Activated T-helper 17 cell treated with anti-CD3 and anti-CD28 coated beads, Interleukin-2, amount 50 U/mL, for 72 hours (primary cell): Measurements from ENCODE around the gene OR2AK2. TPM values are rescaled to one million over a fixed set of nuclear protein-coding genes. Genes with fewer than 3 reads are reported as not detected.

Source experiments
- ATAC-seq: fragments of 150-1000 bp; cut with Tn5 transposase; replicated peaks from 2 replicates; pipeline ENCODE4 v1.10.0; 2021; ENCODE audit warnings: mild to moderate bottlenecking, moderate library complexity
- H3K27ac Mint-ChIP-seq: one replicate; pipeline ENCODE4 v1.8.0; 2022; ENCODE audit warnings: mixed read lengths
- H3K27me3 Mint-ChIP-seq: one replicate; pipeline ENCODE4 v1.8.0; 2022; ENCODE audit warnings: mixed read lengths
- H3K36me3 Mint-ChIP-seq: one replicate; pipeline ENCODE4 v1.8.0; 2022; ENCODE audit warnings: low read depth, mild to moderate bottlenecking, mixed read lengths
- H3K4me1 Mint-ChIP-seq: one replicate; pipeline ENCODE4 v1.8.0; 2022; ENCODE audit warnings: mixed read lengths
- H3K4me3 Mint-ChIP-seq: one replicate; pipeline ENCODE4 v1.8.0; 2022; ENCODE audit warnings: mild to moderate bottlenecking, mixed read lengths
- H3K9me3 Mint-ChIP-seq: one replicate; pipeline ENCODE4 v1.8.0; 2022; ENCODE audit warnings: mixed read lengths
- total RNA-seq, 2 donors: library from RNA; stranded (reverse); gene quantifications; one replicate each; pipeline ENCODE4 v1.2.3, GENCODE V29; 2022

Gene OR2AK2
- total RNA-seq, 2 donors from 2014 or later, result 0.26 TPM; not detected in 1

DNA sequence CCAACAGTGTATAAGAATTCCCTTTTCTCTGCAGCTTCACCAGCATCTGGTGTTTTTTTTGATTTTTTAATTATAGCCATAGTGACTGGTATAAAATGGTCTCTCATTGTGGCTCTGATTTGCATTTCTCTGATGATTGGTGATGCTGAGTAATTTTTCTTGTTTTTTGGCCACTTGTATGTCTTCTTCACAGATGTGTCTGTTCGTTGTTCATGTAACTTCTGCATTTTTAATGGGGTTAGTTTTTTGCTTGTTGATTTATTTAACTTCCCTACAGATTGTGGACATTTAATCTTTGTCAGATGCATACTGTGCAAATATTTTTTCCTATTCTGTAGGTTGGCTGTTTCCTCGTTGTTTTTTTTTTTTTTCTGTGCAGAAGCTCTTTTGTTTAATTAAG lies 28.0 kb downstream of the OR2AK2 start:
- Mint-ChIP-seq H3K4me1 (no peaks in the 10 kb centered on the region), H3K4me3 (no peak overlapping the region), H3K27ac (no peak overlapping the region)

DNA sequence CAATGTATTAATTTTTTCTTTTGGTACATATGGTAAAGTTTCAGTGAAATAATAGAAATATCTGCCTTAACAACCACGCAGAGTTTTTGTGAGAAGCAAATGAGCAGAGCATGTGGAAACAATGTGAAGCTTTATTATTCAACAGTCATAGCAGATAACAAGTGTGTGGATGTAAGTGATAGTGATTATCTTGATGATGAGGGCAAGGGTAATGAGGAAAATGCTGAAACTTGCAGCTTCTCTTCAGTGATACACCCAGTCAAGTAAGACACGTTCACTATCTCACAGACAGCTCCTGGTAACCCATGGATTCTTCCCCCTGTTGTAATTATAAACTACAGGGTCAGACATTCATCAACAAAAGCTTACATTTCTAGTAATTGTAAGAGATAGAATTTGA lies 33.8 kb downstream of the OR2AK2 start:
- Mint-ChIP-seq H3K36me3 (no peaks in the 10 kb centered on the region), H3K9me3 (peaks cover 9% of the 10 kb centered on the region), H3K27me3 (no peaks in the 10 kb centered on the region), H3K4me1 (no peaks in the 10 kb centered on the region), H3K27ac (no peak overlapping the region), H3K4me3 (no peak overlapping the region)
- ATAC-seq, result no peak

More for the DNA sequence above, 28.0 kb downstream of the OR2AK2 start:
- ATAC-seq, result no peak
- Mint-ChIP-seq H3K27me3 (no peaks in the 10 kb centered on the region), H3K36me3 (no peaks in the 10 kb centered on the region), H3K9me3 (no peaks in the 10 kb centered on the region)

DNA sequence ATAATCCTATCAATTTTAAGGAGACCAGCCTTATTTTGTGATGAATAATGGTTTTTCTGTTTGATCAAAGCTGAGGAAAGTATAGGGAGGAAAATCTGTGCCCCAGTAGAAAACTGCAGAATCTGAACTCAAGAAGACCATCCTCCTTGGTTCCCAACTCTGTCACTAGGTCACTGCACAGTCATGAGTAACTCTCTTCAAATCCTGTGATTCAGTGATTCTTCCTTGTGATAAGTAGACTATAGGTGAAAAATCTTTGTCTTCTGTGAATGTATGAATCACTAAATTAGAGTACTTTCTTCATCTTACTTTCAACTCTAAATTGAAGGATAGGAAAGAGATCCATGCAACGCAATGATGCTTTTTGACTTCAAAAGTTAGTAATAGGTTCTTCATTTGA lies 35.1 kb downstream of the OR2AK2 start:
- Mint-ChIP-seq H3K27ac (no peak overlapping the region), H3K36me3 (no peaks in the 10 kb centered on the region), H3K4me1 (no peaks in the 10 kb centered on the region), H3K4me3 (no peak overlapping the region), H3K9me3 (peaks cover 10% of the 10 kb centered on the region), H3K27me3 (no peaks in the 10 kb centered on the region)
- ATAC-seq, result peak; percentile 29

DNA sequence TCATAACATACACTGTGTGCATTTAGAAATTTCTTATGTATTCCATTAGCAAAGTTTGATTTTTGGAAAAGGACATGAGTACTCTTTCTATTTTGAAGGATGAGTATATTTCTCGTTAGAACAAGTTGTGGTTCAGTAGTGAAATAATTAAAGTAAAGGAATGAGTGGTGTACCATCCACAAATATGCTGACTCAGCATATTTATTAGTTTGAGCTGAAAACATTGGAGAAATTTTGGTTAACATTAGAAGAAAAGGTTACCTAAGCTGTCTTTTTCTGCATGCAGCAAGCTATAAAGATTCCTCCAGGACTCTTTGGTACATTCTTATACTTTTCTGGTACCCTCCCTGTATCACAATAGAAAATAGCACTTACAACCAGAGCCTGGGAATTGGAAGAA lies 42.7 kb downstream of the OR2AK2 start:
- Mint-ChIP-seq H3K27me3 (no peaks in the 10 kb centered on the region), H3K4me3 (no peak overlapping the region), H3K9me3 (peaks cover 34% of the 10 kb centered on the region), H3K27ac (no peak overlapping the region), H3K36me3 (no peaks in the 10 kb centered on the region), H3K4me1 (no peaks in the 10 kb centered on the region)
- ATAC-seq, result no peak

DNA sequence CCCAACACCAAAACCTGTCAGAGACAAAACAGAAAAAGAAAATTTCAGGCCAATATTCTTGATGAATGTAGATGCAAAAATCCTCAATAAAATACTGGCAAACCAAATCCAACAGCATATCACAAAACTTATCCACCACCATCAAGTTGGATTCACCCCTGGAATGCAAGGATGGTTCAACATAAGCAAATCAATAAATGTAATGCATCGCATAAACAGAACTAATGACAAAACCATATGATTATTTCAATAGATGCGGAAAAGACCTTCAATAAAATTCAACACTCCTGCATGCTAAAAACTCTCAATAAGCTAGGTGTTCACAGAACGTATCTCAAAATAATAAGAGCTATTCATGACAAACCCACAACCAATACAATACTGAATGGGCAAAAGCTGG lies 44.6 kb downstream of the OR2AK2 start:
- Mint-ChIP-seq H3K27me3 (no peaks in the 10 kb centered on the region), H3K4me3 (no peak overlapping the region), H3K9me3 (peaks cover 24% of the 10 kb centered on the region), H3K4me1 (no peaks in the 10 kb centered on the region), H3K27ac (no peak overlapping the region), H3K36me3 (no peaks in the 10 kb centered on the region)
- ATAC-seq, result no peak

DNA sequence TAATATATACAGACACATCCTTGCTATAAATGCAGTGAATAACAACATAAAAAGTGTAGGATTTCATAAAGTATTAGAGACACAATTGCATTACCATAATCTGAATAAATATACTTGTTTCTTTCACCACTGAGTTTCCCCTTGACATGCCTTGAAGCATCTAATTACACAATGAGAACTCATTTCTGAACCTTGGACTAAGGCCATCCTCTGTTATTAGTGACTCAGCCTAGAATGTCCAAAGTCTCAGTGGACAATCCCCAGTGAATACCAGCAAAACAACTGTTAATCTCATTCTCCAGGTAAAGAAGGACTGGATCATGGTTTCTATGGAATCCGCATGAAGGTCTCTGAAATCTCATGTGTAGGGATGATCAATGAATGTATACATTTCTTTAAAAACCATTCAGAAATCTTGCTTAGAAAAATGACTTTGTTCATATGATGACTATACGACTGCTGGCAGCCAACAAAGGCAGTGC lies 48.2 kb downstream of the OR2AK2 start, which contains the start of gene OR2L5:
Gene OR2L5, plus strand, starts transcription at position 432 of the 482 bp plus-strand sequence. CDS start 8,288 bp downstream, outside the sequence.
- no peak for ATAC-seq
- H3K9me3 Mint-ChIP-seq, result peaks cover 20% of the 10 kb centered on the region
- H3K36me3 Mint-ChIP-seq, result no peaks in the 10 kb centered on the region
- H3K4me1 Mint-ChIP-seq, result no peaks in the 10 kb centered on the region
- H3K27me3 Mint-ChIP-seq, result no peaks in the 10 kb centered on the region
- no peak within 1 kb of the TSS for H3K27ac Mint-ChIP-seq
- H3K4me3 Mint-ChIP-seq, result no peak within 1 kb of the TSS

DNA sequence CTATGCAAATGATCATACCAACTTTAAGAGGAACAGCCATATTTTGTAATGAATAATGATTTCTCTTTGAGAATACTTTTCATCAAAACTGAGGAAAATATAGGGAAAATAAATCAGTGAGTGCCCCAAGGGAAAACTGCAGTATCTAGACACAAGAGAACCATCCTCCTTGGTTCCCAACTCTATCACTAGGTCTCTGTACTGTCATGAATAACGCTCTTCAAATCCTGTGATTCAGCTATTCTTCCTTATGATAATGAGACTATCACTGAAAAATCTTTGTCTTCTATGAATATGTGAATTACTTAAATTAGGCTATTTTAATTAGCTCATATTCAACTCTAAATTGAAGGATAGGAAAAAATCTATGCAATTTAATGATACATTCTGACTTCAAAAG lies 50.8 kb downstream of the OR2AK2 start:
- Mint-ChIP-seq H3K27ac (no peak overlapping the region), H3K4me3 (no peak overlapping the region), H3K27me3 (no peaks in the 10 kb centered on the region), H3K4me1 (no peaks in the 10 kb centered on the region), H3K9me3 (peaks cover 5% of the 10 kb centered on the region), H3K36me3 (no peaks in the 10 kb centered on the region)
- no peak for ATAC-seq

Other genes with a start within 250 kb of the OR2AK2 start
- gene OR6F1, start 248.6 kb upstream of the OR2AK2 start, total RNA-seq, result not detected
- not detected for gene OR14K1, start 226.6 kb upstream of the OR2AK2 start, total RNA-seq
- not detected for gene OR14A2, start 217.1 kb upstream of the OR2AK2 start, total RNA-seq
- not detected for gene OR1C1, start 204.7 kb upstream of the OR2AK2 start, total RNA-seq
- not detected for gene OR14A16, start 141.1 kb upstream of the OR2AK2 start, total RNA-seq
- not detected for gene OR11L1, start 123.3 kb upstream of the OR2AK2 start, total RNA-seq
- under 1 TPM; 0.13 to 0.19 TPM for gene TRIM58, start 108.0 kb upstream of the OR2AK2 start, total RNA-seq
- gene OR2W3, start 69.6 kb upstream of the OR2AK2 start, total RNA-seq, result not detected
- not detected for gene OR2T8, start 45.0 kb upstream of the OR2AK2 start, total RNA-seq
- not detected for gene OR2AJ1, start 40.3 kb upstream of the OR2AK2 start, total RNA-seq
- gene OR2L8, start 16.4 kb upstream of the OR2AK2 start, total RNA-seq, result not detected
- under 1 TPM in 1 of 2 donors, not detected in 1; 0.09 TPM for gene OR2L5, start 48.4 kb downstream of the OR2AK2 start, total RNA-seq
- under 1 TPM; 0.11 TPM for gene OR2L2, start 64.8 kb downstream of the OR2AK2 start, total RNA-seq
- gene OR2L3, start 81.6 kb downstream of the OR2AK2 start, total RNA-seq, result not detected
- not detected for gene OR2L13, start 130.0 kb downstream of the OR2AK2 start, total RNA-seq
- not detected for gene OR2M5, start 179.9 kb downstream of the OR2AK2 start, total RNA-seq
- not detected for gene OR2M2, start 209.6 kb downstream of the OR2AK2 start, total RNA-seq
- not detected for gene OR2M3, start 232.0 kb downstream of the OR2AK2 start, total RNA-seq